K562 (cell line): ENCODE measurements around the gene KRT85. TPM values are rescaled to one million over a fixed set of nuclear protein-coding genes. Genes with fewer than 3 reads are reported as not detected.

Source experiments
- ATAC-seq: fragments of 200-7000 bp; cut with Tn5 transposase; 3 replicates; pipeline ENCODE4 v1.9.1; 2020; ENCODE audit warnings: moderate library complexity
- BruUV-seq: library from RNA; stranded (reverse); fragments of 400-500 nt; replicated peaks from 2 replicates; lab custom pipeline; 2021; lab: Mats Ljungman, UMichigan
- CTCF ChIA-PET: fragments of 300-600 bp; formaldehyde crosslinking; extraction: SDS; loops from one replicate; lab custom pipeline; 2021; ENCODE audit warnings: low intra/inter-chr PET ratio; lab: Yijun Ruan, JAX
- POLR2A ChIA-PET: fragments of 300-600, 350-650 bp; sonication (Branson Sonifier 250); formaldehyde crosslinking; extraction: SDS; loops from one replicate; lab custom pipeline; 2021; ENCODE audit warnings: antibody characterized with exemption, inconsistent platforms; lab: Yijun Ruan, JAX
- DNase-seq, 4 experiments: peaks; one replicate each; pipeline versions ENCODE4 v3.0.0 to v3.0.0-alpha.2; 2011 to 2018; ENCODE audit warnings: low spot score in 3 of 4, mixed read lengths in 3 of 4; ENCODE audit errors: extremely low read depth in 1 of 4
- FAIRE-seq: peaks from 2 replicates; lab custom pipeline; 2011; peaks lifted over from hg19 to GRCh38; lab: Jason Lieb, UNC
- H2AFZ ChIP-seq: 2 replicates; pipeline ENCODE4 v1.6.0; 2011; ENCODE audit warnings: low read depth, low read length, control low read depth, inconsistent platforms
- H3K27ac ChIP-seq: fragments of 200-600 bp; 3 replicates; pipeline ENCODE4 v1.8.0; 2011; ENCODE audit warnings: low read depth, mild to moderate bottlenecking, control low read depth, inconsistent platforms, low read length, moderate library complexity, mixed read lengths; ENCODE audit errors: extremely low read depth
- H3K27me3 ChIP-seq, 2 experiments: fragments of 300-600 bp in 1 of 2; 2 replicates in 1 of 2; 3 replicates in 1 of 2; pipeline versions ENCODE4 v1.6.0 to v1.8.0; 2011; ENCODE audit warnings: inconsistent platforms in 2 of 2, low read length in 2 of 2, mild to moderate bottlenecking in 1 of 2, mixed read lengths in 1 of 2, moderate library complexity in 1 of 2; ENCODE audit not compliant: control insufficient read depth in 2 of 2, insufficient read depth in 2 of 2
- H3K36me3 ChIP-seq: fragments of 300-600 bp; 3 replicates; pipeline ENCODE4 v1.8.0; 2011; ENCODE audit warnings: mild to moderate bottlenecking, low read length, inconsistent platforms; ENCODE audit not compliant: control insufficient read depth, insufficient read depth
- H3K4me1 ChIP-seq, 2 experiments: fragments of 200-600 bp in 1 of 2; replicated peaks in 1 of 2; 2 replicates in 1 of 2; 3 replicates in 1 of 2; pipeline versions ENCODE4 v1.5.1 to v1.8.0; 2011; ENCODE audit warnings: inconsistent platforms in 2 of 2, low read length in 2 of 2, mild to moderate bottlenecking in 1 of 2, mixed read lengths in 1 of 2, moderate library complexity in 1 of 2; ENCODE audit not compliant: control insufficient read depth in 2 of 2, insufficient read depth in 2 of 2
- H3K4me2 ChIP-seq: 2 replicates; pipeline ENCODE4 v1.6.1; 2011; ENCODE audit warnings: low read length, control low read depth, inconsistent platforms, mixed read lengths; ENCODE audit not compliant: insufficient read depth
- H3K4me3 ChIP-seq: fragments of 200-600 bp; sonication (generic), shearing (Covaris generic); 2 replicates; pipeline ENCODE4 v1.5.1; 2016; ENCODE audit warnings: control low read depth, inconsistent platforms
- H3K79me2 ChIP-seq: fragments of 200-600 bp; 3 replicates; pipeline ENCODE4 v1.8.0; 2011; ENCODE audit warnings: low read length, inconsistent platforms; ENCODE audit not compliant: control insufficient read depth, insufficient read depth
- H3K9ac ChIP-seq, 2 experiments: 2 replicates each; pipeline versions ENCODE4 v1.6.0 to v1.6.1; 2011; ENCODE audit warnings: low read depth in 2 of 2, low read length in 2 of 2, control low read depth in 1 of 2, inconsistent platforms in 1 of 2, mild to moderate bottlenecking in 1 of 2, mixed read lengths in 1 of 2; ENCODE audit not compliant: insufficient read depth in 1 of 2
- H3K9me1 ChIP-seq: one replicate; pipeline ENCODE4 v1.6.0; 2011; ENCODE audit warnings: inconsistent platforms, mild to moderate bottlenecking, low read length, moderate library complexity; ENCODE audit not compliant: control insufficient read depth, insufficient read depth
- H3K9me3 ChIP-seq: replicated peaks from 2 replicates; pipeline ENCODE4 v1.5.1; 2011; ENCODE audit warnings: low read depth, low read length, inconsistent platforms; ENCODE audit not compliant: control insufficient read depth, insufficient read depth
- H4K20me1 ChIP-seq: replicated peaks from 2 replicates; pipeline ENCODE4 v1.6.1; 2011; ENCODE audit warnings: low read length, inconsistent platforms, mixed read lengths; ENCODE audit not compliant: control insufficient read depth, insufficient read depth
- ADNP ChIP-seq: fragments of 200-800 bp; sonication (Bioruptor generic); IDR thresholded peaks from 2 replicates; pipeline ENCODE4 v1.6.1; 2016; ENCODE audit warnings: missing genetic modification characterization, missing compliant biosample characterization
- ARID2 ChIP-seq: fragments of 450-650 bp; IDR thresholded peaks from 2 replicates; pipeline ENCODE4 v1.6.1; 2017; ENCODE audit warnings: antibody characterized with exemption, mild to moderate bottlenecking
- KLF6 ChIP-seq: fragments of 250-450 bp; sonication (Bioruptor Pico); IDR thresholded peaks from 2 replicates; pipeline ENCODE4 v1.4.0; 2020; ENCODE audit warnings: mild to moderate bottlenecking, moderate library complexity, borderline replicate concordance
- ZNF347 ChIP-seq: fragments of 450-650 bp; formaldehyde crosslinking; IDR thresholded peaks from 2 replicates; pipeline ENCODE4 v1.4.0; 2020; ENCODE audit warnings: low read depth, mild to moderate bottlenecking, moderate library complexity
- WGBS: fragments of 100-300 bp; shearing (Covaris generic); methylation state at CpG from one replicate; pipeline ENCODE4 v1.1.6; 2016; ENCODE audit warnings: low coverage, mixed read lengths; ENCODE audit not compliant: insufficient coverage; ENCODE audit errors: missing lambda C conversion rate; 5-methylcytosine and 5-hydroxymethylcytosine counted together
- in situ Hi-C: fragments of 300-500 bp; cut with MboI; formaldehyde crosslinking; loops from 4 replicates; pipeline ENCODE4 v1.15.0; 2018; ENCODE audit warnings: inconsistent platforms, mixed read lengths
- intact Hi-C: fragments of 100-400 bp; cut with micrococcal nuclease; formaldehyde crosslinking; loops from 2 replicates; pipeline ENCODE4 v1.14.2; 2022
- polyA plus RNA-seq, 8 experiments: library from polyadenylated mRNA; depleted of rRNA in 4 of 8; stranded (reverse) in 5 of 8; unstranded in 3 of 8; fragments of >200 nt; fragmentation: Nextera tagmentation in 2 of 8; fragmentation: Illumina TruSeq in 1 of 8; extraction: Ambion mirVana in 2 of 8; extraction: Trizol in 1 of 8; gene quantifications; 2 replicates each; pipeline versions ENCODE4 v1.2.1 to v1.2.3, GENCODE V29; 2011 to 2014; ENCODE audit warnings: inconsistent platforms in 1 of 8, missing spikeins in 1 of 8
- total RNA-seq, 7 experiments: library from RNA; depleted of rRNA in 6 of 7; stranded (reverse); fragments of >200 nt in 6 of 7; fragmentation: Illumina TruSeq in 2 of 7; extraction: Trizol in 2 of 7; gene quantifications; 2 replicates each; pipeline versions ENCODE4 v1.2.1 to v1.2.3, GENCODE V29; 2011 to 2021; ENCODE audit warnings: low replicate concordance in 1 of 7
- TF ChIP-seq, protein P1 (sequence below), 2 experiments: fragments of 450-650 bp in 1 of 2; sonication (generic) in 1 of 2; formaldehyde crosslinking in 1 of 2; IDR thresholded peaks; 2 replicates each; pipeline versions ENCODE4 v1.7.1 to v1.9.0; 2016 to 2022; ENCODE audit warnings: inconsistent platforms in 1 of 2, mild to moderate bottlenecking in 1 of 2, missing genetic modification reagents in 1 of 2

The KRT85 gene
- total and polyA plus RNA-seq, 9 of the 15 experiments (the other 6 are each of a cell fraction or from before 2014, with no cell fraction given), result not detected

DNA sequence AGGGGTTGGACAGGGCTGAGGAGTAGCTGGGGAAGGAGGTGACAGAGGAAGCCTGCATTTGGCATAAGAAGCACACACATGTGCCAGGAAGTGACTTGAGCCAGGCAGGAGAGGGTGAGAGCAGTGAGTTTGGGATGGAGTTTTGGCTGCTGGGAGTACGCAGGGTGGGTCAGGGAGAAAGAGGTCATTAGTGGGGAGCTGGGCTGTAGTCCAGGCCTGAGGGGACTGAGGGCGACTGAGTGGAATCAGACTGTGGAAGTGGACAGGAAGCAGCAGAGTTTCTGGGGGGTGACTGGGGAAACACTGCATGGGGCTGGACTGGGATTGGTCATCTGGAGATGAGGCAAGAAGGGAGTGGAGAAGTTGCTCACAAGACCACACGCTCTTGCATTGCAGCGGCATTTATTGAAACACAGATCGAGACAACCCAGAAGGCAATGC is 7.6 kb downstream of the KRT85 start (continued):
- TF ChIP-seq ZNF347 (CRISPR knock-in tag), result no peak
- TF ChIP-seq ADNP (tag), result no peak

DNA sequence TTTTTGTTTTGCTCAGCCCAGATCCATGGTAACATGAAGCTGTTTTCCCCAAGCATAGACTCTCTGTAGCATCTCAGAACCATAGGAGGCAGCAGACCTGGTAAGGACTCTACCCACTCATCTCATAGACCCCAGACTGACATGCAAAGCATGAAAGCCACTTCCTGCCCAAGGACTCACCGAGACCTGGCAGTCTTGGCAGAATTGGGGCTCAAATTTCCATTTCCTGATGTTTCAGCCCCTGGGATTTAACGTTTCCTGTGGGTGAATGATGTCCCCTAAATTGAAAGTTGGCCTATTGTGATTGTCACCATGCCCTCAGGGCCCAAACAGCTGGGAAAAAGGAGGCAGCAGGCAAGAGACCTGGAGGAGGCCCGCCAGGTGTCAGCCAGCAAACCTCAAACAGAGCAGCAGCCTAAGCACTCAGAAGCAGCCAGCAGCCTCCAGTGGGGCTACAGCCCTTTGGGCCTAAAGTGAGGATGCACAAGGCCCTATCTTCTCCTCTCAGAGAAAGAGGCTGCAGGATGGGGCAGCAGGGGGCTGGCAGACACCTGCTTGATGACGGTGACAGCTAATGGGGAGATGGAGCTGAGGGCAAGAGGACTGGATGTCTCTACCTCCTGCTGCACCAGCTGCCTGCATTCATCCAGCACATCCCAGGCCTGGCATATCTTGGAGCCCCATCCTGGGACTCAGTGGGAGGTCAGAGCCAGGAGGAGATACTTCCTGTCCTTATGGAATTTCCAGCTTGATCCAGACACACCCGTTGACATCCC is 8.5 kb downstream of the KRT85 start:
- intact Hi-C loops (no loop called here), in situ Hi-C loops (no loop called here)
- no peak overlapping the region for H3K4me2 ChIP-seq
- ChIA-PET CTCF (interaction anchor here (0.5 kb wide), 1 partner anchor 1942 kb away, joined by 3 read pairs; the partner anchor contains the start of gene NFE2), POLR2A (no interaction called here)
- H3K9me1 ChIP-seq, result no peaks in the 10 kb centered on the region
- no peaks in the 10 kb centered on the region for H3K9me3 ChIP-seq
- WGBS, result 4% methylated on average over 5 of the region's 5 CpGs
- ATAC-seq, result no peak
- no peak overlapping the region for H3K4me3 ChIP-seq
- no peak for FAIRE-seq
- no peak overlapping the region for H3K27ac ChIP-seq
- peaks cover 4% of the 10 kb centered on the region; the same call in 1 of the 2 replicates for H4K20me1 ChIP-seq
- H3K9ac ChIP-seq, result no peak overlapping the region
- no peaks in the 10 kb centered on the region for H3K4me1 ChIP-seq
- BruUV-seq, result no TSS peak
- DNase-seq, result no peak
- no peaks in the 10 kb centered on the region for H3K79me2 ChIP-seq
- no peak overlapping the region for H2AFZ ChIP-seq
- no peaks in the 10 kb centered on the region for H3K36me3 ChIP-seq
- H3K27me3 ChIP-seq, result peaks cover 4 to 50% of the 10 kb centered on the region in 2 experiments; a peak in 4 of 5 replicates
- TF ChIP-seq KLF6, result no peak
- TF ChIP-seq ARID2, result no peak
- TF ChIP-seq, protein P1, sequence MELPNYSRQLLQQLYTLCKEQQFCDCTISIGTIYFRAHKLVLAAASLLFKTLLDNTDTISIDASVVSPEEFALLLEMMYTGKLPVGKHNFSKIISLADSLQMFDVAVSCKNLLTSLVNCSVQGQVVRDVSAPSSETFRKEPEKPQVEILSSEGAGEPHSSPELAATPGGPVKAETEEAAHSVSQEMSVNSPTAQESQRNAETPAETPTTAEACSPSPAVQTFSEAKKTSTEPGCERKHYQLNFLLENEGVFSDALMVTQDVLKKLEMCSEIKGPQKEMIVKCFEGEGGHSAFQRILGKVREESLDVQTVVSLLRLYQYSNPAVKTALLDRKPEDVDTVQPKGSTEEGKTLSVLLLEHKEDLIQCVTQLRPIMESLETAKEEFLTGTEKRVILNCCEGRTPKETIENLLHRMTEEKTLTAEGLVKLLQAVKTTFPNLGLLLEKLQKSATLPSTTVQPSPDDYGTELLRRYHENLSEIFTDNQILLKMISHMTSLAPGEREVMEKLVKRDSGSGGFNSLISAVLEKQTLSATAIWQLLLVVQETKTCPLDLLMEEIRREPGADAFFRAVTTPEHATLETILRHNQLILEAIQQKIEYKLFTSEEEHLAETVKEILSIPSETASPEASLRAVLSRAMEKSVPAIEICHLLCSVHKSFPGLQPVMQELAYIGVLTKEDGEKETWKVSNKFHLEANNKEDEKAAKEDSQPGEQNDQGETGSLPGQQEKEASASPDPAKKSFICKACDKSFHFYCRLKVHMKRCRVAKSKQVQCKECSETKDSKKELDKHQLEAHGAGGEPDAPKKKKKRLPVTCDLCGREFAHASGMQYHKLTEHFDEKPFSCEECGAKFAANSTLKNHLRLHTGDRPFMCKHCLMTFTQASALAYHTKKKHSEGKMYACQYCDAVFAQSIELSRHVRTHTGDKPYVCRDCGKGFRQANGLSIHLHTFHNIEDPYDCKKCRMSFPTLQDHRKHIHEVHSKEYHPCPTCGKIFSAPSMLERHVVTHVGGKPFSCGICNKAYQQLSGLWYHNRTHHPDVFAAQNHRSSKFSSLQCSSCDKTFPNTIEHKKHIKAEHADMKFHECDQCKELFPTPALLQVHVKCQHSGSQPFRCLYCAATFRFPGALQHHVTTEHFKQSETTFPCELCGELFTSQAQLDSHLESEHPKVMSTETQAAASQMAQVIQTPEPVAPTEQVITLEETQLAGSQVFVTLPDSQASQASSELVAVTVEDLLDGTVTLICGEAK (IDR thresholded peaks at IDR 0.05), result no peak
- TF ChIP-seq, protein P1 (CRISPR knock-in tag; IDR thresholded peaks at IDR 0.05), result no peak
